Hematopoietic multipotent progenitor cell (in vitro differentiated cells): ENCODE data around the gene OR1B1. TPM values are rescaled to one million over a fixed set of nuclear protein-coding genes. Genes with fewer than 3 reads are reported as not detected.
"Not testable (repeated sequence)": the region's sequence is repeated elsewhere in the genome, so short reads cannot be mapped to it uniquely, and the experiment has no call there.

Experiments used
- DNase-seq, 3 donors: peaks; one replicate each; pipeline ENCODE4 v3.0.0-alpha.2; 2011 to 2015; ENCODE audit warnings: low read depth in 2 of 3, low spot score in 2 of 3
- total RNA-seq: library from RNA; depleted of rRNA; stranded (reverse); fragments of >200 nt; gene quantifications from one replicate; pipeline ENCODE4 v1.2.3, GENCODE V29; 2012

OR1B1 gene
- 0.27 TPM for total RNA-seq

- DNase-seq, result no peak
Observed at GRCh38 chr9:122657527-122657926, at the start of gene OR1B1. TSS of gene OR1B1 (minus strand) at chr9:122657627.

- DNase-seq, result no peak
Observed at GRCh38 chr9:122695696-122696095, 38.3 kb upstream of the OR1B1 start.

GRCh38 chr9:122684851-122685250 lies 27.4 kb upstream of the OR1B1 start:
- no peak for DNase-seq

- no peak for DNase-seq
Observed at GRCh38 chr9:122672481-122672880, 15.1 kb upstream of the OR1B1 start.

- no peak for DNase-seq
Observed at GRCh38 chr9:122661416-122661815, 4.0 kb upstream of the OR1B1 start, which contains the start of gene OR1L1. TSS of gene OR1L1 (plus strand) at chr9:122661716. CDS start at chr9:122661716, 0 bp downstream.

- DNase-seq, result no peak
Observed at GRCh38 chr9:122656378-122656777, 1.0 kb downstream of the OR1B1 start.

- no peak for DNase-seq
Observed at GRCh38 chr9:122642226-122642625, 15.2 kb downstream of the OR1B1 start.

GRCh38 chr9:122619996-122620395 lies 37.4 kb downstream of the OR1B1 start:
- no peak for DNase-seq

GRCh38 chr9:122614362-122614761 lies 43.1 kb downstream of the OR1B1 start, which contains the start of gene OR1Q1:
TSS of gene OR1Q1 (plus strand) at chr9:122614738. CDS start at chr9:122614738, 0 bp downstream.
- DNase-seq, result no peak

GRCh38 chr9:122609804-122610203 lies 47.6 kb downstream of the OR1B1 start:
- no peak for DNase-seq

GRCh38 chr9:122606587-122606986 lies 50.8 kb downstream of the OR1B1 start:
- DNase-seq, result no peak

- no peak for DNase-seq
Observed at GRCh38 chr9:122605691-122606090, 51.7 kb downstream of the OR1B1 start.

- not testable (repeated sequence) for DNase-seq
Observed at GRCh38 chr9:122583284-122583683, 74.1 kb downstream of the OR1B1 start, which contains the start of gene OR1L8. TSS of gene OR1L8 (minus strand) at chr9:122583384. CDS start at chr9:122568477, 14,907 bp downstream.

GRCh38 chr9:122580360-122580759 lies 77.1 kb downstream of the OR1B1 start:
- no peak for DNase-seq

GRCh38 chr9:122579874-122580273 lies 77.6 kb downstream of the OR1B1 start:
- no peak for DNase-seq

Other genes with a start within 250 kb of the OR1B1 start
- under 0.01 TPM for gene OR1J1, start 179.7 kb downstream of the OR1B1 start, total RNA-seq
- 0.27 TPM for gene OR1J2, start 146.8 kb downstream of the OR1B1 start, total RNA-seq
- under 0.01 TPM for gene OR1J4, start 138.5 kb downstream of the OR1B1 start, total RNA-seq
- not detected for gene OR1N1, start 130.3 kb downstream of the OR1B1 start, total RNA-seq
- 0.27 TPM for gene OR1N2, start 104.5 kb downstream of the OR1B1 start, total RNA-seq
- 0.27 TPM for gene OR1L8, start 74.2 kb downstream of the OR1B1 start, total RNA-seq
- gene OR1Q1, start 42.9 kb downstream of the OR1B1 start, total RNA-seq, result under 0.01 TPM
- gene OR1L1, start 4.1 kb upstream of the OR1B1 start, total RNA-seq, result not detected
- not detected for gene OR1L3, start 17.5 kb upstream of the OR1B1 start, total RNA-seq
- not detected for gene OR1L4, start 66.4 kb upstream of the OR1B1 start, total RNA-seq
- gene OR1L6, start 84.7 kb upstream of the OR1B1 start, total RNA-seq, result not detected
- gene OR5C1, start 131.3 kb upstream of the OR1B1 start, total RNA-seq, result not detected
- not detected for gene OR1K1, start 142.5 kb upstream of the OR1B1 start, total RNA-seq
- 20.5 TPM for gene PDCL, start 171.0 kb upstream of the OR1B1 start, total RNA-seq
- 32.6 TPM for gene RC3H2, start 247.7 kb upstream of the OR1B1 start, total RNA-seq